ENCODE data around the gene SCRT2.

Gene SCRT2

DNA sequence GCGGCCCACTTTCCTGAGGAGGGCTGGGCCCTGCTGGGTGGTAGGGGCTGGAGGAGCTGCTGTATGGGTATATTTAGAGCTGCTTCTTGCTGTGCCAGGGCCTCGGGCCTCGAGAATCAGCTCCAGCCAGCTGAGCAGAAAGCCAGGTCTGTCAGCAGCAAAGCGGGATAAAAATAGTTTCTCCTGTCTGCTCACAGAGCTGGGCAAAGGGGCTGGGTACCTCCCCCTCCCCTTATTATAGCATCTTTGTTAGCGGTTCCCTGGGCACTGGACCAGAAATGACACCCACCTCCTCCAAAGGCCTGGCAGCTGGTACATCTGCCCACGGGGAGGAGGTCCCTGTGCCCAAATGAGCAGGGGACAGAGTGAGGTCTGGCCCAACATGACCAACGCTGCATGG, 6.0 kb downstream of the SCRT2 start:
- no peak for DNase-seq

DNA sequence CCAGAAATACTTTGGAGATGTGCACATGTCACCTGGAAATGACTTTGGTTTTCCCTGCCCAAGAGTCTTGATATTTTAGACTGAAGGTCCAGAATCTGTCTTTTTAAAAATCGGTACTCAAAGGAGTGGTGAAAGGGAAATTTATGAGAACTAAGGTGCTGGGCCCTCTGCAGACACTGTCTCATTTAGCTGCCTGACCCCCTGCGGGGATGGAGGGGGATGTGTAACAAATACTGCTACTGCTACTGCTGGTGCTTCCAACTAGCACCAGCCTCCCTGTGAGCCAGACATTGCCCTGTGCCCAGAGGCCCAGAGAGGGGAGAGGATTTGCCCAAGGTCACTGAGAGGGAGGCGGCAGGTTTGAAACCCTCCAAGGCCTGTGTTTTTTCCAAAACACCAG, 7.0 kb downstream of the SCRT2 start:
- DNase-seq, result no peak

DNA sequence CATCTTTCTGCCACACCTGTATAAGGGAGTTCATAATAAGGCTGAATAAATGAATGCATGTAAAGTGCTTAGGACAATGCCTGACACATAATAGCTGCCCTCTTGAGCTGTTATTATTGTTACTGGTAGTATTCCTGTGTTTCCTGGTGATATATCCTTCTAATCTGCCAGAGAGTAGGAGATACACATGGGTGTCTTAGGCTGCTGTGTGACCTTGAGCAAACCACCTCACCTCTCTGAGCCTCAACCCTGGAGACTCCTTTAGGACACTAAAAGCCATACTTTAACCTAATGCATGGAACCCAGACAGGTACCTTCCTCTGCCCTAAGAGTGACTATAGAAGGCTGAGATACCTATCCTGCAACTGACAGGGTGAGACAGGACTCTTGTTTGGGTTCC, 7.6 kb downstream of the SCRT2 start:
- no peak for DNase-seq

DNA sequence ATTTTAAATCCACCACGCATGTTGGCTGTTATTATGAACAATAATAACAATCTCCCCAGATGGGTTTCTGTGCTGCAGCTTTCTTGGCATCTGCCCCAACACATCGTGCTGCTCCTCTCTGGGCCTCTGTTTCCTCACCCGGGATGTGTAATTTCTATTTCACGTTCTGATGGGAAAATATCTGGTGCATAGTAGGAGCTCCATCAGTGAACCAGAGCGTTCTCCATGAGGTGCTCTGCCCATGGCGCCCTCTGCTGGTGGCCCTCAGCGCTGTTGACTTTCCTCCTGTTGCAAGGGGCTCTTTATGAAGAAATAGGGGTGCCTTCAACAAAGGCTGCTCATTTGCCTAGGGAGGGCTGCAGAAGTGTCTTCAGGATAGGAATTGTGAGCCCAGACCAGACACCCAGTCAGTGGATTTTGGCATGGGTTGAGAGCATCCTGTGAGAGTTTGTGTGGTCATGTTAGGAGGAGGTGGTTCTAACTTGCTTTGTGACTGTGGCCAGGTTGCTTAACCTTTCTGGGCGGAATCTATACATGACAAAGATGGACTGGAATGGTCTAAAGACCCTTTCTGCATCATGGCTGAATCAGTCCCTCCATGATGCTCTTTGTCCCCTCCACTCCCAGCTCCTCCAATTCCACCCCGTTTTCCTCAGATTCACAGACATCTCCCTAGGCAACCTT, 8.1 kb downstream of the SCRT2 start:
- no peak for DNase-seq

DNA sequence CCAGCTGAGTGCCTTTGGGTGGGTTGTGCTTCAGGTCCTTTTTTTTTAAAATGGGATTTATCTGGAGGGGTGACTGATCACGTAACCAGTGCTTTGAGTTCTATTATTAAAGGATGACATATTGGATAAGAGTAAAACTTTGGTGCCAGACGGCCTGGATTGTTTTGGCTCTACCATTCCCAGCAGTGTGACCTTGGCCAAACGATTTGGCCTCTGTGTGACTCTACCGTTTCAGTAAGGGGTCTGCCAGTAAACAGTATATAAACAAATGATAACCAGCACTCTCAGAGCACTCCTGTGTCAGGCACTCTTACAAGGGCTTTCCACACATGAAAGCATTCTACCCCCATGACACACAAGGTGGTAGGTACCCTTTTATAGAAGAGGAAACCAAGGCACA, 8.7 kb downstream of the SCRT2 start:
- no peak for DNase-seq

DNA sequence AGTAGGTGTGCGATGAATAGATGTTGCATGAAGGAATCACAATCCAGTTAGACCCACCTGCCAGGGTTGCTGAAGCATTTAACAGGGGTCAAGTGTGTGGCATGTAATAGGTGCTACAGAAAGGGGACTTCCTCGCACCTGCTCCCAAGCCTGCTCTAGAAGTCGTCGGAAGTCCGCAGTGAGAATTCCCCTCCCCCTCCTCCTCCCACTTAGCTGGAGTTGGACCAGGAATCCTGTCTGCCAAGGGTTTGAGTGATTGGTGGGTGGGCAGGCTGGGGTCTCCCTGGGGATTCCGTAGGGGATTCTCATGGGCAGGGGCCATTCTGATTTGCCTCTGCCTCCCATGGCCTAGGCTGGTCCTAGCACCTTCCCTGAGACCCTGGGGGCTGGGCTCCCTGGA, 10.3 kb downstream of the SCRT2 start:
- DNase-seq, result no peak

DNA sequence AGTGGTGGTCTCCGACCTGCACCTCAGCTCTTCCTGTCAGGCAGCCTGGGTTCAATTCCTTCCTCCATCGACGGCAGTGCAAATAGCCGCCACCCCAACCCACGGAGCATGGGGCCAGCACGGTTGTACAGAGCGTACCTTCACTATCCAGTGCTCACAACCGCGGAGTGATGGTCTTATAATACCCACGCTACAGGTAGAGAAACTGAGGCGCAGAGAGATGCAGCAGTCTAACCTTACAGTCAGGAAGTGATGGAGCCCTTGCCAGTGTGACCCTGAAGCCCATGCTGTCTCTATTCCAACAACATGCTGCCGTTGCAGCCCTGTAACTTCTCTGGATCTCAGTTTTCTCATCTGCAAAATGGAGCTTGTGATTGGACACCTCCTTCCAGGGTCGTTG, 11.0 kb downstream of the SCRT2 start:
- DNase-seq, result no peak

DNA sequence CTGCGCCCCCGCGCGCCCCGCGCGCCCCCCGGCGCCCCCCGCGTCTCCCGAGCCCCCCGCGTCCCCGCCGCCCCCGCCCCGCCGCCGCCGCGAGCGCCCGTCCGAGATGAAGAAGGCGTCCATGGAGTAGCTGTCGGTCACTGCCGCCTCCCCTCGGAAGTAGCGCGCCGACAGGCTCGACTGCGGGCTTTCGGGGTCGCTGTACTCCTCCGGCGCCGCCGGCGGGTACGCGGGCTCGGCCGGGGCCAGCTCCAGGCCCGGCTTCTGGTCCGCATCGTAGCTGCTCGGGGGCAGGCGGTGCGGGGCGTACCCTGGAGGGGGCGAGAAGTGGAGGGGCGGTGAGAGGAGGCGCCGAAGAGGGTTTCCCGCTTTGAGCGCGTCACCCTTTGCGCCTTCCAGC, 11.5 kb downstream of the SCRT2 start:
- DNase-seq, result no peak

DNA sequence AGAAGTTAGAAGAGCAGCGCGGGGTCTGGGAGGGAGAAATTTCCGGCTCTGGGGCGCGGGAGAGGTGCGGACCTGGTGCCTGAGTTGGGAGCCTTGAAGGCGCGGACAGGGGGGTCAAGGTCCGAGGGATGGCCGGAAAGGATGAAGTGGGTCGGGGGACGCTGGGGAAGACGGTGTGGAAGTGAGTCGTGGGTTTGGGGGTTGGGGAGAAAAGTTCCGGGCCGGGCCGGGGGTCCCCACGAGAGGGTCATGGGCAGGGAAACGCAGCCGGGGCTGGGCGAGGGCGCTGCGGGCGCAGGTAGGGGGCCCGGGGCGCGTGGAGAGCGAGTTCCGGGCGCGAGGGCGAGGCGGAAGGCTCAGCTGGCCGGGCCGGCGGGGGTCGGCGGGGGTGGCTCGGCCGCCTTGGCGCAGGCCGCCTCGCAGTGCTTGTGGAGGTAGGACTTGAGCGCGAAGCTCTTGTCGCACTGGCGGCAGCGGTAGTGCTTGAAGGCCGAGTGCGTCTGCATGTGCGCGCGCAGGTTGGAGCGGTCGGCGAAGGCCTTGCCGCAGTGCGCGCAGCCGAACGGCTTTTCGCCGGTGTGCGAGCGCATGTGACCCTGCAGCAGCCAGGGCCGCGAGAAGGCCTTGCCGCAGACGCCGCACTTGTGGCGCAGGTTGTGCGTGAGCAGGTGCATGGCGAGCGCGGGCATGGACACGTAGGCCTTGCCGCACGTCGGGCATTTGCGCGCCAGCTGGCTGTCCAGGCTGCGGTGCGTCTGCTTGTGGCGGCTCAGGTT, 12.1 kb downstream of the SCRT2 start:
- no peak for DNase-seq

DNA sequence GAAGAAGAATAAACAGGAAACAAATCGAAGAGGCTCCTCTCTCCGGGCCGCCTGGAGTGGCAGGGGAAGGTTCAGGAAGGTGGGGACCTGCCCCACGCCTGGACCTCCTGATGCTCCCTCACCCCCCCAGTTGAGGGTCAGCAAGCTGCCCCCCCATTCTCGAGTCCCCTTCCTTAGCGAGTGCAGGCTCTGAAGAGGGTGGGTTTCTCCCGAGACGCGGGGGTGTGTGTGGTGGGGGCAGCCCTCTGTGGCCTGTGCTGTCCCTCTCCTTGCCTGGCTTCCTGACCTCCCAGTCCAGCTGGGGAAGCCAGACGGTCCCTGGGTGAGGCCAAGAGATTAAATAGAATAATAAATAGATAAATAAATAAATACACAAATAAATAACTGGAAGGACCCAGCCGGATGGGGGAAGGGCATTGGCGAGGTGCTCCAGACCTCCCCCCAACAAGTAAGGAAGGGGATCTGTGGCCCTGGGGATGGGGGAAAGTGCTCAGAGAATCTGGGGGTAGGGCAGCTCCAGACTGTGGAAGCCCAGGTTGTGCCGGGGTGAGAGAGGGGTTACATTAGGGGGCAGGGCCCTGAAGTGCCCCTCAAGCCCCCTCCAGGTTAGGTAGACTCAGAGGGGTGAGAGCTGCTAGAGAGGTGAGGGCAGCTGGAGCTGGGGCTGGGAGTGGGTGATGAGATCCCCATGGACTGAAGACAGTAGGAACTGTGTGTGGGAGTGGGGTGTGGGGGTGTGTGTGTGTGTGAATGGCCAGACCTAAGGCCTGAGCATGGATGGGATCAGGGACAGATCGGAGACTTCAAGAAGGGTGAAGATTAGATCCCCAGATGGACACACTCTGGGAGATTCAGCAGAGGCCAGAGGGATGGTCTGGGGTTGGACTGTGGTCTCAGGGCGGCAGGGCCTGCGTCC, 13.1 kb downstream of the SCRT2 start:
- no peak for DNase-seq

DNA sequence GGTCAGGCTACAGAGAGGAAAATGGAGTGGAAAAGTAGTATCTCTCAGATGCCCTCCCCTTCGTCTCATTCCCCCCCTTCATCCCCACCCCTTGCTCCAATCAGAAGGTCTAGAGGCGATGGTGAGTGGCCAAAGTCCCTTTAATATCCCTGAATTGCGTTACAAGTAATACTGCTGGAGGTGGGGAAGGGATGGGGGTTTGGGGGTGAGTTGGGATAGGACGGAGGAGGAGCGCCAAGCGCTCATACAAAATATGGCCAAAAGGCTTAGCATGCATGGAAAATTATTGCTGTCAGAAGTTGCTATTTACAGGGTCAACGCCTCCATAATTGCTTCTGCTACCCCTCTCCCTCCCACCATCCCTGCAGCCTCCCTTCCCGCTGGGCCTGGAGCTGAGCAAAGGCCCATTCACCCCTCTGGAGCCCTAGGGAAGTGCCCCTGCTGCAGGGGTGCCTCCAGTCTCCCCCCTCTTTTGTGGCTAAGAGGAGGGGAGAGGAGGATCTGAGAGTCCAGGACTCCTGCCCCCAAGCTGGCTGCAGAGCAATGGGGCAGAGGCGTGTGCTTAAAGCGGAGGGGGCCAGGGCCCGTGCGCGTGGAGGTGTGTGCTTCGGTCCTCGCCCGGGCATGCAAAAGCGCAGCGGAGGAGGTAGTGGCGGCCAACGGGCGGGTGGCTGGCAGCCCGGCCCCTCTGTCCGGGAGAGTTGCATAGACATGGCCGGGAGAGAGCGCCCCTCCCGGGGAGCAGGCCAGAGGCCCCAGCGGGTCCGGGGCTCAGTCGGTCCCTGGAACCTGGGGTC, 13.9 kb downstream of the SCRT2 start:
- DNase-seq, result no peak

DNA sequence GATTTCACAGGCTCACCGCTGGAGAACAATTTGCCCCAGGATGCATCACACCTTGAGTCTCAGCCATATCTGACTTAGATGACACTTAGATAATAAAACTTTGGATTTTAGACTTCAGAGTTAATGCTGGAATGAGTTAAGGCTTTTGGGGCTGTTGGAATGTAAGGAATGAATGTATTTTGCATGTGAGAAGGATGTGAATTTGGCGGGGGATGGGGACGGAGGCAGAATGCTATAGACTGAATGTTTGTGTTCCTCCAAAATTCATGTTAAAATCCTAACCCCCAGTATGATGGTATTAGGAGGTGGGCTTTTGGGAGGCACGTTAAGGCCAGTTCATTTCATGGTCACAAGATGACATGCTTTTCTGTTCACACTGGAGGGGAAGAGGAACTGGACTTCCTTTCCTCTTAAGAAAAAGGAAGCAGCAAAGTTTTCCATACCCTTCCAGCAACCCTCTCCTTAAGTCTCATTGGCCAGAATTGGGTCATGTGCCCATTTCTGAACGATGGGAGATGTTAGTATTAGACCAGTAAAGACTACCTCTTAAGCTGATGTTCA, 16.8 kb downstream of the SCRT2 start:
- DNase-seq, result no peak

DNA sequence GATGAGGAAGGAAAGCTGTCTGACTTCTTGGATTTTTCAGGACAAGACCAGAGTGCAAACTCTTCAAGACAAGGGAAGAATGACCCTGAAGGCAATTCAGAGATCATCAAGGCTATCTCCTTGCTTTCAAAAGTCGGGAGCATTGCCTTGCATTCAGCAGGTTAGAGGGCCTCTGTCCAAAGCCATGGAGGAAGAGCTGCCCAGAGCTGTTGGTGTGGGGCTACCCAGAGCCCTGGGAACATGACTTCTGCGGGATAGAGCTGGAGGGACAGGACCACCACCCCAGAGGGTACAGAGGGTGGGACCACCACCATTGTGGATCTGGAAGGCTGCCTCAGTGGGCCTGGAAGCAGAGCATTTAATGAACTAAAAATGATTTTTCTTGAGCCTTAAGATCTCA, 17.4 kb downstream of the SCRT2 start:
- DNase-seq, result no peak

DNA sequence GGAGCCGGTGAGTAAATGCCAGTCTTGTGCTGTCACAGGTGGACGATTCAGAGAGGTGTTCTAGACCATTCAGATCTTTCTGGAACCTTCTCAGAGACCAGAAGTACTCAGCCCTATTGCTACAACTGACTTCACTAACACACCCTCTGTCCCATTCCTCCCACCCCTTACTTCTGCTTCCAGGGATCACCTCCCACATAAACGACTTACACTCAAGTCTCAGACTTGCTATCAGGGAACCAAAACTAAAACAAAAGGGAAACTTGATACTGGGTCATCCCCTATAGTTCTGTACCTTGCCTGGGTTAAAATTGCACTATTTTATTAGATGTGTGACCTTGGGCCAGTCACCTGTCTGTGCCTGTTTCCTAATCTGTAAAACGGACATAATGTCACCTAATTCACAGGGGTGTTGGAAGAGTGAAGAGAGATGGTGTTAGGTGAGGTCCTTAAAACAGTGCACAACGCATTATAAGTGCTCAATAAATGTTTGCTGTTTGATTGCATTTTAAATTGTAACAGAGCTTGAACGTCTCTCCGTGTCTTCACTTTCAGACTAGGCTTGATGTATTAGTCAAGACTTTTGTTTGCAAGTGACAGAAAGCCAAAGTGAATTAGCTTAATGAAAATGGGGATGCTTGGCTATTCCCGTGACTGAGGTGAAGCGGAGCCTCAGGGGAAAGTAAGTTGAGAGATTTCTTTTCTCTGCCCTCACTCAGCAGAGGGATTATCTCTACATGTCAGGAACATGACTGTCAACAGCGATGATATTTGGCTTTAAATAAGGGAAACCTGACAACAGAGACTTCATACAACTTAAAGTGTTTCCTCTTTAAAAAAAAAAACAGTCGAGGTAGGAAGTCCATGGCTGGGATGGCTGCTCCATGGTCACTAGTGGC, 19.6 kb downstream of the SCRT2 start:
- DNase-seq, result no peak

DNA sequence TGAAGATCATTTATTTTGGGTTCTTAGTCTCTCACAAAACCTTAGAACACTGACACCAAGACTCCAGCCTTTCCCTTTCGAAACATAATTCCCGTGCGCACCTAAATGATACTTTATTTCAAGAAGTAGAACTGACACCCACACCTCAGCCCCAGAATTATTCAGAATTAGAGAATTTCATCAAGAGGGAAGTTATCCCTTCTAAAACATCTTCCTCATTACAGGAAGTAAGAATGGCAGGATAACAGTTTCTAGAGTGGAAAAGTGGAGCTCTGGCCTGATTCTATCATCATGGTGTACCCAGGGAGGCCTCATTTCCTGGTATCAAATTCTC, 21.2 kb downstream of the SCRT2 start:
- DNase-seq, result no peak

DNA sequence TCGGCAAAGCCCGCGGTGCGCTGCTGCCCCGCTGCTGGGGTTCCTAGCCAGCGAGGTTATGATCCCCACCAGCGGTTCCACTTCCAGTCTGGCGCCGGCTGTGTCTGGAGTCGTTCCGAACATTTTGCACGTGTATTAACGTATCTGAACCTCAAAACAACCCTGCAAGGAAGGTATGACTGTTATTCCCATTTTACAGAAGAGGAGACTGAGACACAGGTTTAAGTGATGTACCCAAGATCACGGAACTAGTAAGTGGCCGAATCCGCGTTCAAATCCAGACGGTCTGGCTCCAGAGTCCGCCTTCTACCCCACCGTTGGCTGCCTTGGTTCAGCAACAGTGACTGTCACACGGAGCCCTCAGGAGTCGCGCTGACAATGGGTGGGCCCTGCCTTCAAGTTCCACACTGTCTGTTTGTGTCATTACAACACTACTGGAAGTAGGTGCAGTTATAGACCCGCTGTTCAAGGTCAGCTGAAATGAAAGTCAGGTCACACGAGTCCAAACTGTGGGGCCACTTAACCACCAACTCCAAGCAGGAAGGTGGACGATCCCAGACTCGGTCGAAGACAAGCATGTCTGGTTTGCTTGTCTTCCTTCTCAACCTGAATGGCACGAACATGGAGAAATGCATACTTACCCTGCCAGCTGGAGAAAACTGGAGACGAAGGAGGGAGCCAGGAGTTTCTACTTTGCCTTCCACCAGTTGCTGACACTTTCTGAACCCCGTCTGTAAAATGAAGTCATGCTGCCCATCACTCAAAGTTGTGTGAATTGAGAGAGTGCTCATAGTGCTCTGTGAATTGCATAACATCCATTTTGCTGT, 21.8 kb downstream of the SCRT2 start:
- DNase-seq, result no peak

DNA sequence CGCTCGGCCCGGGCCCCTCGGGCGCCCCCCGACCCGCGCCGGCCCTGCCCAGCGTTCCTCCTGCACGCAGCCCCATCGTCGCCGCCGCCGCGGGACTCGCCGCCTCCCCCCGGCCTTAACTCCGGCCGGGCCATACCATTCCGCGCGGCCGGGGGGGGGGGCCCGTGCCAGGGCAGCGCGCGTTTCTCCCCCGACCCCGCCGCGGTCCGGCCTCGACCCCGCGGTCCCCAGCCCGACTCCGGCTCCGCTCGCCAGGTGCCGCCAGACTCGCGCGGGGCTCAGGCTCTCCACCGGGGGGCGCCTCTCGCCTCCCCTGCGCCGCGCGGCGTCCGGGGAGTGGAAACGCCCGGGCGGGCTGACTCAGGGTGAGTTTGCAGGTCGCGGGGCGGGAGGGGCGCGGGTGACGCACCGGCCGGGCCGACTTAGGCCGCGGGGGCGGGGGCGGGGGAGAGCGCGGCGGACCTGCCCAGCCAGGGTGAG, 22.5 kb downstream of the SCRT2 start, which contains the start of gene SRXN1:
SRXN1 (minus strand) TSS at position 91 of the 480 bp plus-strand sequence; CDS start at position 76, 15 bp downstream.
- DNase-seq, result no peak

DNA sequence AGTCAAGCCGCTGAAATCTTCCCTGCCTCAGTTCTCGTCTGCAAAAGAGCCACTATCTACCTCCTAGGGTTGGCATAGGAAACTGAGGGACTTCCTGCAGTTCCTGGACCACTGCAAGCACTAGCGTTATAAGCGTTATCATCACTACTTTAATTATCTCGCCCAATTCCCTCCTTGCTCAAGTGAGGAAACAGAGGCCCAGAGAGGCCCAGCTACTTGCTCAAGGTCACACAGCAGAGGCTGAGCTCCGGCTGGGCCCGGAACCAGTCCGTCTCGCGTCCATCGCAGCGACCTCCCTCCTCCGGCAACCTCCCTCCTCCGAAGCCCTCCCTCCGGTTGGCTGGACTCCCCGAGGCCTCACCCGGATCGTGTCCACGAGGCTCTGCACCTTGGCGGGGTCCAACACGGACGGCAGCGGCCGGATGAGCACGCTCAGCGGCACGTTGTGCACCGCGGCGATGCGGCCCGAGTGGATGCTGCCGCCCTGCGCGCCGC, 22.9 kb downstream of the SCRT2 start:
- DNase-seq, result no peak

DNA sequence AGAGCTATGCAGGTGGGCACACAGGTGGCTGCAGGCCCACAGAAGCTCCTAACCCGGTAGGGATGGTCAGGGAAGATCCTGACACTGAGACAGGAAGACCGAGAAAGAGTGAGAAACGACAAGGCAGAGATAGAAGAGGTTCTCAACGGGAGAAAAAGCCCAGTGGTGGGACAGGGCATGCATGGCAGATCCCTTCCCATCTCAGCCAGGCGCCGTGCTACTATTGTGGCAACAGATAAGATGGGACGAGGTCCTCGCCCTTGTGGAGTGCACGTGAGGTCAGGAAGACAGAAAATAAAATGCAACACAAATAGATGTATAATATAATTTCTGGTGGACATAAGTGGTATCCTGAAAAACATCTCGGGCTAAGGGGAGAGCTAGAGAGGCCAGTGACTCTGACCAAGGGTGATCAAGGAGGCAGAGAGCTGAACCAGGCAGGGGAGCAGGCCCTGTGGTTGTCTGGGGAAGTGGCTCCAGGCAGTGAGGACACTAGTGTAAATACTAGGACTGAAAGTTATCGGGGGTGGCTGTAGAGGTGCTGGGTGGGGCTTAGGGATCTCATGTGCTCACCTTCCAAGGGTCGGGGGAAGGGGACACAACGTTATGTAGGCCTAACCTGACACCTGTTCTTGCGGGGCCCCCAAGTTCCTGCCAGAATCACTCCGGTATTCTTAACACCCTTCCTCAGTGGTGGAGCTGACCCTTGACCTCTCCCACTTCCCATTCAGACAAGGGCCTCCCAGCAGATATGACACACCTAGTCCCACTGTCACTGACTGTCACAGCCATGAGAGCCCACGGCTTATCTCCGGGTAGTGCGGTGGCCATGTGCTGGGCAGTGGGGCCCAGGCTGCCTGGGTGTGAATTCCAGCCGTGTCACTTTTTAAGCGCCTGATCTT, 23.6 kb downstream of the SCRT2 start:
- DNase-seq, result no peak

All from NCI-H2107 (cell line).